GM18861 (cell line): ENCODE measurements around the gene TIMM13.
"Not testable (repeated sequence)": the region's sequence is repeated elsewhere in the genome, so short reads cannot be mapped to it uniquely, and the experiment has no call there.

Experiments used
- ATAC-seq: cut with Tn5 transposase; IDR thresholded peaks from one replicate; pipeline ENCODE4 v1.9.1; 2021; ENCODE audit not compliant: unreplicated experiment

The TIMM13 gene

DNA sequence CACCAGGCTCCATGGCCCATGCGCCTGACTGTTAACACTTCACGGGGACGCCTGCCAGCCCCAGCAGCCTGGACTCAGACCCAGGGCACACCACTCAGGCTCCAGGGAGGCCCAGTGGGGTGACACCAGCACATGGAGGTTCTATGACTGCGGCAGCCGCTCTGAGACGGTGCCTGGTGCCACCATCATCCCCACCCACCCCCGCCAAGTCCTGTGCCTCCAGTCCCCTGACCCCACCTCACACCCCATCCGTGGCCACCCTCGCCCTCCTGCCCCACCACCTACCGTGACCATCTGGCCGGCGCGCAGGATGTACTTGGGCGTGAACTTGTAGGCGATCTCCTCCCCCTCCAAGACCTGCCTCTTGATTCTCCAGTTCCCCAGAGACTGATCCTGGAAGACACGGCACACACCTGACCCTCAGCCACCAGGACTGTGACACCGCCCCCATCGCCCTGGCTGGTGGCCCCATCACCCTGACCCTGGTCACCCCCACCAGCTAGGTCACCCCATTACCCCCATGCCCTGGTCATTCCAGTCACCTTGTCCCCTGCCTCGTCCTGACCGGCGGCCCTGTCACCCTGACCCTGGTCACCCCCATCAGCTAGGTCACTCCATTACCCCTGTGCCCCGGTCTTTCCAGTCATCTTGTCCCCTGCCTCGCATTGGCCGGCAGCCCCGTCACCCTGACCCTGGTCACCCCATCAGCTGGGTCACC, 4.9 kb upstream of the TIMM13 start:
- no peak for ATAC-seq

- ATAC-seq: no peak
These were observed 4.1 kb upstream of the TIMM13 start for GRCh38 chr19:2431318-2432055.

- no peak for ATAC-seq
These were observed 2.6 kb upstream of the TIMM13 start for GRCh38 chr19:2429917-2430535.

DNA sequence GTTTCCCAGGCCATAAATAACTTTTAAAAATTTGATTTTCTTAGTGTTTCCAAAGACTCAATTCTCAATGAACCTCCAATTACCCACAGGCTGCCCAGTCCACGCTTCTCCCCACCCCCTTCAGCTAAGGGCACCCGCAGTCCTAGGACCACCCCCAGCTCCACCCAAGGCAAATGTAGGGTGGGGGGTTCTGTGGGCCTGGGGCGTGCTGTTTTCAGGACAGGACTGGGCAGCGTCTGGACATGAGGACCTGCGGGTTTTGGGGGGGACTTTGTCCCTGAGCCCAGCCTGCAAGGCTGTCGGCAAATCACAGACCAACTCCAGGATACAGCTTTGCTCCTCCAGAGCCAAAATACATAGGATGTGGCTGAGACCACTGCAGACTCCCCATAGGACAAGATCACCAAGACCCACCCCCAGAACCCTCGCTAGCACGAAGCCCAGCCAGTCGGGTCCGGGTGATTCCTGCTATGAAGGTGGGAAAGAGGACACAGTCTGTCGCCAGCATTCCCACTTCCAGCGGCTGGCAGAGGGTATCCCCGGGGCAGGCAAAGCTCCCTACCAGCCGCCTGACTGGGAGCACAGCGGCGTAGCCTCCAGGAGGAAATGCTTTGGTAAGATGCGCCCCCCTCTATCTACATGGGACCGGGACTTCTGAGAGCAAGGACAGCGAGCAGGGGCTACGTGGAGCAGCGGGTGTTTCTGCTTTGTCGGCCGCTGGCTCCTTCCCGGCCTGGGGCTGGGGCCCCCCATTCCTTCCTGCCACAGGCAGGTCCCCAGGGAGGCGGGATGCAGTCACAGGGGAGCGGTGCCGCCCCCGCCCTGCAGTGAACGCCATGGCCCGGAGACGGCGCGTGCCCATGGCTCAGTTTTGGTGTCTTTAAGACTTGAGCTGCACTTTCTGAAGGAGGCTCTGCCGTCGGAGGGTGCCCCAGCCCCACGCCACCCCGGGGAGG, 1.6 kb upstream of the TIMM13 start:
- no peak for ATAC-seq

- no peak for ATAC-seq
These were observed 920 bp upstream of the TIMM13 start for GRCh38 chr19:2428321-2428690.

- ATAC-seq: no peak
These were observed 566 bp downstream of the TIMM13 start for GRCh38 chr19:2426611-2427428.

GRCh38 chr19:2425622-2426581, 1.5 kb downstream of the TIMM13 start:
- ATAC-seq: no peak

- no peak for ATAC-seq
These were observed 2.4 kb downstream of the TIMM13 start for GRCh38 chr19:2424686-2425621.

- no peak for ATAC-seq
These were observed 3.3 kb downstream of the TIMM13 start for GRCh38 chr19:2423915-2424685.

GRCh38 chr19:2423071-2423914, 4.1 kb downstream of the TIMM13 start:
- ATAC-seq: no peak

- ATAC-seq: no peak
These were observed 5.6 kb downstream of the TIMM13 start for GRCh38 chr19:2421581-2422306.

GRCh38 chr19:2420490-2420889, 6.9 kb downstream of the TIMM13 start:
- ATAC-seq: no peak

DNA sequence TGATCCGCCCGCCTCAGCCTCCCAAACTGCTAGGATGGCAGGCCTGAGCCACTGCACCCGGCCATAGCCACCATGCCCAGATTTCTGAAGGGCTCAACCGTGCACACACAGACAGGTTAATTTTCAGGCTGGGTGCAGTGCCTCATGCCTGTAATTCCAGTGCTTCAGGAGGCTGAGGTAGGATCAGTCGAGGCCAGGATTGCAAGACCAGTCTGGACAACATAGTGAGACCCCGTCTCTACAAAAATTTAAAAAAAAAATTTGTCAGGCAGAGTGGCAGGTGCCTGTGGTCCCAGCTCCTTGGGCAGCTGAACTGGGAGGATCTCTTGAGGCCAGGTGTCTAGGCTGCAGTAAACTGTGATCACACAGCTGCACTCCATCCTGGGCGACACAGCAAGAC, 7.6 kb downstream of the TIMM13 start:
- ATAC-seq: no peak

DNA sequence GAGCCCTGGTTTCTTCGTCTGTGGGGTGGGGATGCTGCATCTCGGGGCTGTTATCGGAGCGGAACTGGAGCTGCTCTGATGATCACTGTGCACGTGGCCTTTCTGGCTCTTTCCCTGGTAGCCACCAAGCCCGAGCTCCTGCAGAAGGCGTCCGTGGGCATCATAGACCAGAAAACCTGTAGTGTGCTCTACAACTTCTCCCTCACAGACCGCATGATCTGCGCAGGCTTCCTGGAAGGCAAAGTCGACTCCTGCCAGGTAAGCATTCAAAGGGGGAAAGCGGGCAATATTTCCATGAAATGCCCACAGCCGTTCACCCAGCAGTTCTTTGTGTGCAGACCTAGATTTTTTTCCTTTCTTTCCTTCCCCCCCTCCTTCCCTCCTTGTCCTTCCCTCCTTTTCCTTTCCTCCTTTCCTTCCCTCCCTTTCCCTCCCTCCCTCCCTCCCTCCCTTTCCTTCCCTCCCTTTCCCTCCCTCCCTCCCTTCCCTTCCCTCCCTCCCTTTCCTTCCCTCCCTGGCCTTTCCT, 9.4 kb downstream of the TIMM13 start:
- ATAC-seq: no peak

GRCh38 chr19:2417436-2417835, 9.9 kb downstream of the TIMM13 start:
- ATAC-seq: not testable (repeated sequence)
